ACC112 (cell line): Measurements from ENCODE around the gene MBNL1.

Experiments used
- H2AFZ ChIP-seq: fragments of 200-600 bp; sonication (generic); one replicate; pipeline ENCODE4 v1.6.0; 2017; ENCODE audit warnings: antibody characterized with exemption, low read length; ENCODE audit not compliant: unreplicated experiment
- H3K27ac ChIP-seq: fragments of 200-600 bp; sonication (generic); 2 replicates; pipeline ENCODE4 v1.5.1; 2014; ENCODE audit warnings: low read depth, mild to moderate bottlenecking, antibody characterized with exemption, low read length, moderate library complexity
- H3K27me3 ChIP-seq: fragments of 200-600 bp; sonication (generic); 2 replicates; pipeline ENCODE4 v1.6.1; 2014; ENCODE audit warnings: mild to moderate bottlenecking, antibody characterized with exemption, low read length, moderate library complexity, mixed read lengths; ENCODE audit not compliant: insufficient read depth
- H3K36me3 ChIP-seq: fragments of 200-600 bp; sonication (generic); 2 replicates; pipeline ENCODE4 v1.6.1; 2016; ENCODE audit warnings: mild to moderate bottlenecking, antibody characterized with exemption, low read length, moderate library complexity, mixed read lengths; ENCODE audit not compliant: insufficient read depth
- H3K4me1 ChIP-seq: fragments of 200-600 bp; sonication (generic); one replicate; pipeline ENCODE4 v1.6.1; 2016; ENCODE audit warnings: low read length, mixed read lengths; ENCODE audit not compliant: insufficient read depth, unreplicated experiment, control insufficient read depth
- H3K4me3 ChIP-seq: fragments of 200-600 bp; sonication (generic); 2 replicates; pipeline ENCODE4 v1.5.1; 2014; ENCODE audit warnings: mild to moderate bottlenecking, low read depth, low read length
- H3K79me2 ChIP-seq: fragments of 200-600 bp; sonication (generic); one replicate; pipeline ENCODE4 v1.6.0; 2016; ENCODE audit warnings: low read length; ENCODE audit not compliant: control insufficient read depth, unreplicated experiment, insufficient read depth

MBNL1 gene

DNA sequence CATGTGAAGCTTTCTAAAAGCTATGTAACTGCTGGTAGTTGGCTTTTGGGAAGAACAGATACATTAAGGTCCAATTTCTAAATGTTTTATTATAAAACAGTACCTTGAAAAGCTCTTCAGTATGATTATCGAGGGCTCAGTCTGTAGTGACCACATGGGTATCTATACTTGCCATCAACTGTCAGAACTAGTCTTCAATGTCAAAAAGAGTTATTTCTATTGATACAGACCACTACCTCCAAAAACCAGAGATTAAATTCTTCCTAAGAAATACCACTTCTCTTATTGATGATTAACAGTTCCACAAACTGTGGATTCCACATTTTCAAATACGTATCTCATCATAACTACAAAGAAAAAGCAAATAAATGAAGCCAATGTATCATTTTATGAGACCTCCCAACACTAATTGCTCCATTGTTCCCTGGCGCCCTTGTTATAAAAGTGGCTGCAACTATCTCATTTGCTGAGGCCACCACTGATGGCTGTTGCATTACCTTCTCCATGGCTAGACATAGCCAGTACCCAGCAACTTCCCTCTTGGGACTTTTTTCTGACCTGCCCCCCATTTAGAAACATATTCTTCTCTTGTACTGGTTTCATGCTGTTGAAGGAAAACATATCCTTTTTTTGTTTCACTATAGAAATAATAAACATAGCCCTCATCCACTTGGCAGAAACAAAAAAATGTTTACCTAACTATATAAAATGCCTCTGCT, 33.9 kb upstream of the MBNL1 start:
- Histone ChIP-seq H3K36me3 (no peaks in the 10 kb centered on the region), H2AFZ (no peak overlapping the region), H3K27ac (no peak overlapping the region), H3K79me2 (no peaks in the 10 kb centered on the region), H3K4me3 (no peak overlapping the region), H3K27me3 (no peaks in the 10 kb centered on the region), H3K4me1 (peaks cover 14% of the 10 kb centered on the region)

DNA sequence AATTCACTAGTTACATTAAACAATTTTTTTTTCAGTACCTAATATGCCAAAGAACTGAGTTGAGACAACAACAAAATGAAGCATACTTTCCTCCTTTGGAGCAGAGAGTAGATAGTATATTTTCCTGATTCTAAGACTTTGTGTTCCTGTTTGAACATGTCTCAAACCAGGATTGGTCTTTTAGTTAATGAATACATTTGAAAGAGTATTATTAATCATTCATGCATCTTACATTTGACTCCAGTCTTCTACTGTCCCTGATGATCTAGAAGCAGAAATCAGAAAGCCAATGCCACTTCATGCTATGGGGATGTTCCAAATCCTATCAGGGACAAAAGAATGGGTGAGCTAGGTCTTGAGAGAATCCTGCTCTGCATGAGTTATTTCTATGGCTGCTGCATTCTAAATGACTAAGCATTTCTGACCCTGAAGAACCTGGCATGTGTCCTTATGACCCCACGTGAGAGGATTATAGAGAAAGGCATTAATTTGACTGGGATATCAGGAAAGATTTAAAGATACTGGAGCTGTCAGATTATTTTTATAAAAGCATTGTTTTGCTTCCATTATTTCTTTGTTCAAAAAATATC, 32.9 kb upstream of the MBNL1 start:
- H3K4me3 ChIP-seq: no peak overlapping the region
- H3K27me3 ChIP-seq: no peaks in the 10 kb centered on the region
- no peaks in the 10 kb centered on the region for H3K36me3 ChIP-seq
- no peaks in the 10 kb centered on the region for H3K79me2 ChIP-seq
- peak overlapping the region; percentile 55 for H2AFZ ChIP-seq
- H3K4me1 ChIP-seq: peaks cover 21% of the 10 kb centered on the region
- 0 out of 2 replicates have a peak overlapping the region, but pooled peaks have one; percentile 25 for H3K27ac ChIP-seq

DNA sequence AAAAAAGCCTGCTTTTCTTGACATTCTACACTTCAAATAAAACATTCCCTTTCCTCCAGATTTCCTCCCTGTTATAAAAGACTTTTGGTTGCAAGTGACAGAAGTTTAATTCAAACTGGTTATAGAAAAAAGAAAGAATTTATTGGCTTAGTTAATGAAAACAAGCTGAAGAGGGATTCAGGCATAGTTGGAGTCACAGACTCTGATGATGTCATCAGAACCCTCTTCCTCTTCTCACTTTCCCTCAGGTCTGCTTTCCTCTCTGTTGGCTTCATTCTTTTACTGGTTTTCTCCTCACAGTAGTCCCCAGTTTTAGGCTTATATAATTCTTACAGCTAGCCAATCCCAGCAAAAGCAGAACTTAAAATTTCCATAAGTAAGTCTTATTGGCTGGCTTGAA, 32.0 kb upstream of the MBNL1 start:
- H3K27me3 ChIP-seq: no peaks in the 10 kb centered on the region
- no peaks in the 10 kb centered on the region for H3K36me3 ChIP-seq
- H3K4me1 ChIP-seq: peaks cover 30% of the 10 kb centered on the region
- H3K27ac ChIP-seq: no peak overlapping the region
- H2AFZ ChIP-seq: peak overlapping the region; percentile 44
- no peak overlapping the region for H3K4me3 ChIP-seq
- H3K79me2 ChIP-seq: no peaks in the 10 kb centered on the region

DNA sequence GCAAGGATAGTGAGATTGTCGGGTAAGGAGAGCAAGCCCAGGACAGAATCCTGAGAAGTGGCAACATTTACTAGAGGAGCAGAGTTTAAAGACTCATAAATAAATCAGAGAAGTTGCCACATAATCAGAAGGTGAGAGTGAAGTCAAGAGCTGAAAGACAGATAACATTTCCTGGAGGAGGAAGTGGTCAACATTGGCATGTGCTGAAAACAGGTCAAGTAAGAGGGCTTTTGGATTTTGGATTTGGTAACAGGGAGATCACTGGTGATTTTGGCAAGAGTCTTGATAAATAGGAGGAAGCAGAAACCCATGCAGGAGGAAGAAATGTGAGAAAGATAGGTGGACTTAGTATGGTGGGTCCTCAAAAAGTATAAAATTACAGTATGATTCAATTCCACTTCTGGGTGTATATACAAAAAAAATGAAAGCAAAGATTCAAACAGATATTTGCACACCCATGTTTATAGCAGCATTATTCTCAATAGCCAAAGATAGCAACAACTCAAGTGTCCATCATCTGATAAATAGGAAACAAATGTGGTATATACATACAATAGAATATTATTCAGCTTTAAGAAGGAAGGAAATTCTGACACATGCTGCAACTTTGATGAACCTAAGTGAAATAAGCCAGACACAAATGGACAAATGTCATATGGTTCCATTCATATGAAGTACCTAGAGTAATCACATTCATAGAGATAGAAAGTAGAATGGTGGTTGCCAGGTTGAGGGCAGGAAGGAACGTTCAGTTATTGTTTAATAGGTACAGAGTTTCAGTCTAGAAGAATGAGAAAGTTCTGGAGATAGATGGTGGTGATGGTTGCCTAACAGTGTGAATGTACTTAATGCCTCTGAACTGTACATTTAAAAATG, 27.3 kb upstream of the MBNL1 start:
- Histone ChIP-seq H3K79me2 (no peaks in the 10 kb centered on the region), H3K4me3 (no peak overlapping the region), H3K27ac (no peak overlapping the region), H3K27me3 (no peaks in the 10 kb centered on the region), H2AFZ (peak overlapping the region; percentile 65), H3K36me3 (no peaks in the 10 kb centered on the region), H3K4me1 (peaks cover 19% of the 10 kb centered on the region)

DNA sequence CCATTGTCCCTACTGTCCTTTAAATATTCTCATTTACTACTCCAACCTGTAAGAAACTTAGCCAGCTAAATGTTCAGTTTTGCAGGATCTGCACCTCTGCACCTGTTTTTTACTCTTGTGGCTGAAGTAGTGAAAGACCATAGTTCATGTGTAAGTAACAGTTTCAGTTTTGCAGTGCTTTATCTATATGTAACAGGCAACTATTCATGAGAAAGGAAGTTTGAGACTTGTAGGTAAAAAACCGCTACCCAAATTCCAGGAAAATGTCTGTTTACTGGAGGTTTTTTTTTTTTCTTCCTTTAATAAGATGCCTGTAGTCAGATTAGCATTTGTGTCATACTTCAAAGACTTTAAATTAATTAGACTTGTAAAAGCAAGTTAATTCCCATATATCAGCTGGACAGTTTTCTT, 25.4 kb upstream of the MBNL1 start:
- no peaks in the 10 kb centered on the region for H3K79me2 ChIP-seq
- peaks cover 19% of the 10 kb centered on the region for H3K4me1 ChIP-seq
- no peak overlapping the region for H3K27ac ChIP-seq
- no peaks in the 10 kb centered on the region for H3K27me3 ChIP-seq
- no peak overlapping the region for H3K4me3 ChIP-seq
- no peaks in the 10 kb centered on the region for H3K36me3 ChIP-seq
- no peak overlapping the region for H2AFZ ChIP-seq

DNA sequence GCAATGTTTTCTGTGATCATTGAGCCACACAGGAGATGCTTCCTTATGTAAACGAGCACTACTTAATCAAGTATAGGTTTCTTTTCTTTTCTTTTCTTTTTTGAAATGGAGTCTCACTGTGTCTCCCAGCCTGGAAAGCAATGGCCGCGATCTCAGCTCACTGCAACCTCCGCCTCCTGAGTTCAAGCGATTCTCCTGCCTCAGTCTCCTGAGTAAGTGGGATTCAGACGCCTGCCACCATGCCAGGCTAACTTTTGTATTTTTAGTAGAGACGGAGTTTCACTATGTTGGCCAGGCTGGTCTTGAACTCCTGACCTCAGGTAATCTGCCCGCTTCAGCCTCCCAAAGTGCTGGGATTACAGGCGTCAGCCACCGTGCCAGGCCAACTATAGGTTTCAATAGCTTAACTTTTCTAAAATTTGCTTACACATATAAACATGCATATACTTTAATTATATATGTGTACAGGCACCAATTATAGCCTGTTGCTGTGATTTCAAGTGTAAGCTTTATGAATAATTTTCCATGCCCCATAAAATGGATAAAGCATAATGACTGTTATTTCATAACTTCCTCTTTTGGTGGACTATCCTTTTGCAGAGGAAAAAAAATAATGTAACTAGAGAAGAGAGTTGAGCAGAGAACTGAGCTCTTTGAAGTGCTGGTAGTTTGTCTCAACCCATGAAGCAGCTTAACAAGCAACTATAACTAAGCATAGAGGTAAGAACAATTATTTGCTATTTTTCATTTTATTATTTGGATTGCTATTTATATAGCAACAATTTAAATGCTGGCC, 24.8 kb upstream of the MBNL1 start:
- H3K4me1 ChIP-seq: peaks cover 19% of the 10 kb centered on the region
- H3K79me2 ChIP-seq: no peaks in the 10 kb centered on the region
- no peak overlapping the region for H2AFZ ChIP-seq
- no peak overlapping the region for H3K4me3 ChIP-seq
- H3K36me3 ChIP-seq: no peaks in the 10 kb centered on the region
- H3K27ac ChIP-seq: no peak overlapping the region
- H3K27me3 ChIP-seq: no peaks in the 10 kb centered on the region

DNA sequence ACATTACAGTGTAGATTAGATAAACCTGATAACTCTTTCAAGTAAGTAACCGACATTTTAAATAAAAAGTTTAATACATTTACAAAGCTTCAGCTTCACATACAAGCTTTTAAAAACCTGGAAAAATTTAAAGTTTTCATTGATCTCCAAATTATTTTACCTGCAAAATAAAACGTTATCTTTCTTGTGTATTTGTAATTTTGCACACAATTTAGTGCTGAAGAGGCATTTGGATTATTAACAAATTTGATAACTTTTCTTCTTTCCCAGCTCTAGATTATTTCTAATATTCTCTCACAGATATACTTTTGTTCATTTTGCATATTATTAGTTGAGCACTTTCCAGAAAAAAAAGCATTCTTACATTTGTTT, 24.2 kb upstream of the MBNL1 start:
- Histone ChIP-seq H3K27me3 (no peaks in the 10 kb centered on the region), H3K36me3 (no peaks in the 10 kb centered on the region), H3K4me1 (peaks cover 19% of the 10 kb centered on the region), H3K79me2 (no peaks in the 10 kb centered on the region), H3K27ac (no peak overlapping the region), H3K4me3 (no peak overlapping the region), H2AFZ (no peak overlapping the region)

DNA sequence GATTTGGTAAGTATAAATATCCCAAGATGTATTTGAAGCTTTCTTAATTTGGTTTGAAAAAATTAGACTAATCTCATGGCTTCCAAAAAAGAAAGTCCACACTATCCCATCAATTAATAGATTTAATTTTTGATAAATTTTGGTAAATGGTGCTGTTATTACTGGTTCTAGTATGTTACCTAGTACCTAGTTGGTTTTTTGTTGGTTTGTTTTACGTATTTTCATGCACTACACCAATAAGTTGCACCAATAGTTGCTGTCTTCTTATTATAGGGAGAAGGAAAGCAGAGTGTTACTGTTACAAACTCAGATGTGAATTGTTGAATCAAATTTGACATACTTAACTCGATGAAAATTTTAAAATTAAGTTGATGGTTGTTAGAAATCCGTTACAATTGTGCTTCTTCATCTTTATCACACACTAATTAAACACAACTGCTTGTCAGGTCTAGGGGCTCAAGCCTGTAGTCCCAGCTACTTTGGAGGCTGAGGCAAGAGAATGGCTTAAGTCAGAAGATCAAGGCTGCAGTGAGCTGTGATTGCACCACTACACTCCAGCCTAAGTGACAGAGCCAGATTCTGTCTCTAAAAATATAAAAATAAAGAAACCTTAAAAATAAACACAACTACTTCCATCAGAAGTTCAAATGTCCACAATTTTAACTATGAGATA, 23.1 kb upstream of the MBNL1 start:
- no peaks in the 10 kb centered on the region for H3K27me3 ChIP-seq

DNA sequence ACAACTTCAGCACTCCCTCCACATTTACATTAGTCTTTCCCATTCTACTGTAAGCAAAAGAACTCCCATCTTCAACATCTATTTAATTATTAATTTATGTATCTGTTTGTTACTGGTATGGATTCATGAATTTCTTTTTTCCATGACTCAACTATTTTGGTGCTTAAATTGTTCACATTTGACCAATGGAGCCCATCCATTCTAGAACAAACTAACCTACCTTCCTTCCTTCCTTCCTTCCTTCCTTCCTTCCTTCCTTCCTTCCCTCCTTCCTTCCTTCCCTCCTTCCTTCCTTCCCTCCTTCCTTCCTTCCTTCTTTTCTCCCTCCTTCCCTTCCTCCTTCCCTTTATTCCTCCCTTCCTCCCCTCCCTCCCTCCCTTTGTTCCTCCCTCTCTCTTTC, 16.8 kb upstream of the MBNL1 start:
- Histone ChIP-seq H3K4me3 (no peak overlapping the region), H3K27ac (no peak overlapping the region), H3K36me3 (no peaks in the 10 kb centered on the region), H3K79me2 (no peaks in the 10 kb centered on the region), H2AFZ (no peak overlapping the region), H3K4me1 (peaks cover 1% of the 10 kb centered on the region), H3K27me3 (no peaks in the 10 kb centered on the region)

More for the DNA sequence above, 23.1 kb upstream of the MBNL1 start:
- H3K4me1 ChIP-seq: peaks cover 13% of the 10 kb centered on the region
- H2AFZ ChIP-seq: peak overlapping the region; percentile 35
- H3K36me3 ChIP-seq: no peaks in the 10 kb centered on the region
- no peak overlapping the region for H3K4me3 ChIP-seq
- no peaks in the 10 kb centered on the region for H3K79me2 ChIP-seq
- no peak overlapping the region for H3K27ac ChIP-seq

DNA sequence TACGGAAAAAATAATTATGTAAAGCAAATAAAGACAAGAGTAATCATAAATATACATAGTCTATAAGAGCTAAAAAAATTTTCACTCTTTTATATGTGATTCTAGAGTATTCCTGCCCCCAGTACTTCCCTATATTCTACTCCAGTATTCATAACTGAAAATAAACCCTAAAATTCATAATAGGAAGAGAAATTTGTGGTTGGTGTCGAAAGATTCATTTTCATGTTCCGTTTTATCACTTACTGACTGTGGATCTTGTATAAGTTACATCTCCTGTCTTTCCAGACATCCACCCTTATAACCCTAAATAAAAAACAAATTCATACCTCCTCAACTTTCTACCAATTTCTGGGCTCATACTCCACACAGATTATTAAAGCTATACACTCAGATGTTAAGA, 16.0 kb upstream of the MBNL1 start:
- Histone ChIP-seq H3K79me2 (no peaks in the 10 kb centered on the region), H2AFZ (no peak overlapping the region), H3K27me3 (no peaks in the 10 kb centered on the region), H3K27ac (no peak overlapping the region), H3K4me3 (no peak overlapping the region), H3K4me1 (peaks cover 9% of the 10 kb centered on the region), H3K36me3 (no peaks in the 10 kb centered on the region)
